ENCODE results near the gene ALPG.
A peak's percentile ranks its signal among the peaks of the same experiment; 100 is the strongest.
"Not testable (repeated sequence)": the region's sequence is repeated elsewhere in the genome, so short reads cannot be mapped to it uniquely, and the experiment has no call there.

ALPG gene

DNA sequence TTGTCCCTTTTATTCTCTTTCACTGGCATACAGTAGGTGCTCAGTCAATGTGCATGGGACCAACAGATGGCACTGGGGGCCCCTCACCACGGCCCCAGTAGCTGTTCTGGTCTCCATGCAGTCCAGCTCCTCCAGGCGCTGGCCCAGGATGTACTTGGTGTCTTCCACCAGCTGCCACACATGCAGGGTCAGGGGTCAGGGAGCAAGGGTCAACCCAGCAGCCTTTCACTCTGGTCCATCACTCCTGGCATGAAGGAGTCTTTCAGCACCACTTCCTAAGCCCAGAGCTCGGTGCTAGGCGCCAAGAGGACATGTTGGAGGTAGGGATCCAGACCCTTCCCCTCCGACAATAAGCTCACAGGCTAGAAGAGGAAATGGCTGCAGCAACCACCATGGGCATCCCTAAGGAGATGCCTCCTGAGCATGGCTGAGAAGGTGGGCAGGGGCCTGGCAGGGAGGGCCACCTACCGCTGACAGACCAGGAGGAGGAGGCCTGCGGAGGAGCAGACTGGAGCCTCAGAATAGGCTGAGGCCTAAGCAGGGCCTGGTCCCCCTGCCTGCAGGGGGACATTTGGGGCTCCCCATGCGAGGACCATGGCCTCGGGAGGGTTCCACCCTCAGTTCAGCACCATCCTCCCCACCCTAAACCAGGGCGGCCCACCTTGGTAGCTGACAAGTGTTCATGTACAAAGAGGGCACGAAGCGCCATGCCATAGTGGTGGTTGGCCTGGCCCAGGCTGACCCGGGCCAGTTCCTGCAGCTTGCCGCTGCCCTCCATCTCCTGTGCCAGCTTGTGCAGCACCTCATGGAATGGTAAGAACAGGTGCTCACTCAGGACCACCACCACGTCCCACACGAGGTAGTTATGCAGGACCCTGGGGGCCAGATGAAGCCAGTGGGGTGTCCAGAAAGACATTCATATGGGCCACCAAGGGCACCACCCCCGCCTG, 10.2 kb downstream of the ALPG start:
- Mint-ChIP-seq H3K9me3 (peaks cover 1% of the 10 kb centered on the region), H3K27ac (no peak overlapping the region), H3K4me1 (peaks cover 15% of the 10 kb centered on the region), H3K27me3 (peaks cover 99% of the 10 kb centered on the region), H3K4me3 (no peak overlapping the region), H3K36me3 (no peaks in the 10 kb centered on the region)
- no peak for DNase-seq
- CTCF ChIA-PET: interaction anchor here (1.0 to 1.3 kb wide), 3 partner anchors 23 to 516 kb away, joined by 3 read pairs; no protein-coding TSS in a partner anchor

DNA sequence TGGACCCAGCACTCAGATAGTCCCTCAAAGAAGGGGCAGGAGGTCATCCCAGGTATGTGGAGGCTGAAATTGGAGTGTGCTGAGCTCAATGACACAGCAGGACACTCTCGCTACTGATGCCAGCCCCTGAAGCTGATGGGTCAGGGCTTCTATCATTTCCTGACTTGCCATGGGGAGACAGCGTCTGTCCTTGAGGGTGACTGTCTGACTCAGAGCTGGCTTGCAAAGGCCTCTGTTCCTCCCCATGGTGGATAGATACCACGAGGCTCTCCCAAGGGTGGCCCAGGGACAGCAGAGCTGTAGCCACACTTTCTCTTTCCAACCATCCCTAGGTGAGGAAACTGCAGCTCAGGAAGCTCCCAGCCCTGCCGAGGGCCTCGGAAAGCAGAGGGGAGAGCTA, 10.8 kb downstream of the ALPG start:
- Mint-ChIP-seq H3K27ac (no peak overlapping the region), H3K36me3 (peaks cover under 1% of the 10 kb centered on the region), H3K9me3 (peaks cover 7% of the 10 kb centered on the region), H3K4me3 (no peak overlapping the region), H3K27me3 (peaks cover 99% of the 10 kb centered on the region), H3K4me1 (peaks cover 16% of the 10 kb centered on the region)
- DNase-seq: no peak
- CTCF ChIA-PET: interaction anchor here (1.0 to 1.3 kb wide), 3 partner anchors 22 to 516 kb away, joined by 3 read pairs; no protein-coding TSS in a partner anchor

GRCh38 chr2:232418056-232418455, 11.4 kb downstream of the ALPG start:
- Mint-ChIP-seq H3K36me3 (peaks cover 3% of the 10 kb centered on the region), H3K4me3 (no peak overlapping the region), H3K27me3 (peaks cover 99% of the 10 kb centered on the region), H3K27ac (no peak overlapping the region), H3K4me1 (peaks cover 16% of the 10 kb centered on the region), H3K9me3 (peaks cover 13% of the 10 kb centered on the region)
- CTCF ChIA-PET: interaction anchor here (1.0 to 1.3 kb wide), 3 partner anchors 22 to 517 kb away, joined by 3 read pairs; no protein-coding TSS in a partner anchor
- no peak for DNase-seq

DNA sequence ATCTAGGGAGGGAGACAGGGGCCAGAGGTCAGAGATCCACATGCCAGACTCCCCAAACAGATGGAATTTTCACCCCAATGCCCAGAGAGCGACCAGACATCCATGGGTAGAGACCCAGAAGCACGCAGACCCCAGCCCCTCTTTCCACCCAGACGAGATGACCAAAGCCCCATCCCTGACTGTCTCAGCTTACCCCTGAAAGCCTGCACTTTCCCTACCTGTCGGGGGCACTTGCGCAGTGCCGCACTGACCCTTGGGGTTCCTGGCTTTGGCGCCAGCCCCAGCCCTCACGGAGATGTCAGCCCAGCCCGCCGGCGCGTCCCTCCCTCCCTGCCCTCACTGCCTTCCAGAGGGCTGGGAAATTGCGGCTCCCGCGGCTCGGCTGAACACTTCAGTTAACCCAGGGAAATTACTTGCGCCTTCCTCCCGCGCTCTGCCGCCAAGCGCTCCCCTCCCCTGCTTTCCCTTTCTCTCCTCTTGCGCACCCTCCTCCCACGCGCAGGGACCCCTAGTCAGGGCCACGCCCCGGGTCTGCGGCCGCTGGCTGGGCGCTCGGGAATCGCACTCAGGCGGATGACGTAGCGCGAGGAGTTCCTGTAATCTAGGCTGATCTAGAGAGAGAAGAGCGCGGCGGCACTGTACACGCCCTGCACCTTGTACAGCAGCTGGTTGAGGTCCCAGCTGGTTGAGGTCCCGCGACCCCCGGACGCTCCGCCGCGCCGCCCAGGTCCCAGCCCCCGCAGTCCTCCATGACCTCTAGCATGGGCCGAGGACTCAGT, 12.0 kb downstream of the ALPG start:
- peak; percentile 41 for DNase-seq
- Mint-ChIP-seq H3K36me3 (peaks cover 3% of the 10 kb centered on the region), H3K4me3 (peak overlapping the region; percentile 28), H3K4me1 (peaks cover 16% of the 10 kb centered on the region), H3K27me3 (peaks cover 99% of the 10 kb centered on the region), H3K27ac (no peak overlapping the region), H3K9me3 (peaks cover 14% of the 10 kb centered on the region)
- CTCF ChIA-PET: interaction anchor here (1.3 kb wide), 1 partner anchor 21 kb away, joined by 3 read pairs; no protein-coding TSS in a partner anchor

GRCh38 chr2:232419245-232420072, 12.8 kb downstream of the ALPG start:
- H3K4me3 Mint-ChIP-seq: no peak overlapping the region
- CTCF ChIA-PET: no interaction called here

GRCh38 chr2:232420073-232420454, 13.4 kb downstream of the ALPG start:
- H3K9me3 Mint-ChIP-seq: peaks cover 14% of the 10 kb centered on the region
- H3K36me3 Mint-ChIP-seq: peaks cover 3% of the 10 kb centered on the region
- H3K27ac Mint-ChIP-seq: no peak overlapping the region
- peaks cover 16% of the 10 kb centered on the region for H3K4me1 Mint-ChIP-seq
- no peak overlapping the region for H3K4me3 Mint-ChIP-seq
- CTCF ChIA-PET: no interaction called here
- H3K27me3 Mint-ChIP-seq: peaks cover 97% of the 10 kb centered on the region
- DNase-seq: no peak

More at GRCh38 chr2:232419245-232420072, 12.8 kb downstream of the ALPG start:
- H3K4me1 Mint-ChIP-seq: peaks cover 16% of the 10 kb centered on the region
- peaks cover 14% of the 10 kb centered on the region for H3K9me3 Mint-ChIP-seq
- no peak for DNase-seq
- H3K27ac Mint-ChIP-seq: no peak overlapping the region
- peaks cover 98% of the 10 kb centered on the region for H3K27me3 Mint-ChIP-seq
- H3K36me3 Mint-ChIP-seq: peaks cover 3% of the 10 kb centered on the region

- DNase-seq: peak; percentile 66
- Mint-ChIP-seq H3K27me3 (peaks cover 91% of the 10 kb centered on the region), H3K36me3 (peaks cover 3% of the 10 kb centered on the region), H3K27ac (no peak overlapping the region), H3K9me3 (peaks cover 14% of the 10 kb centered on the region), H3K4me3 (peak overlapping the region; percentile 26), H3K4me1 (peaks cover 16% of the 10 kb centered on the region)
- CTCF ChIA-PET: no interaction called here
These were observed 14.0 kb downstream of the ALPG start for GRCh38 chr2:232420463-232421188.

- Mint-ChIP-seq H3K27ac (no peak overlapping the region), H3K36me3 (peaks cover 3% of the 10 kb centered on the region), H3K9me3 (peaks cover 14% of the 10 kb centered on the region), H3K4me1 (peaks cover 16% of the 10 kb centered on the region), H3K27me3 (peaks cover 85% of the 10 kb centered on the region), H3K4me3 (no peak overlapping the region)
- DNase-seq: peak; percentile 24
- CTCF ChIA-PET: no interaction called here
These were observed 14.6 kb downstream of the ALPG start for GRCh38 chr2:232421189-232421785.

DNA sequence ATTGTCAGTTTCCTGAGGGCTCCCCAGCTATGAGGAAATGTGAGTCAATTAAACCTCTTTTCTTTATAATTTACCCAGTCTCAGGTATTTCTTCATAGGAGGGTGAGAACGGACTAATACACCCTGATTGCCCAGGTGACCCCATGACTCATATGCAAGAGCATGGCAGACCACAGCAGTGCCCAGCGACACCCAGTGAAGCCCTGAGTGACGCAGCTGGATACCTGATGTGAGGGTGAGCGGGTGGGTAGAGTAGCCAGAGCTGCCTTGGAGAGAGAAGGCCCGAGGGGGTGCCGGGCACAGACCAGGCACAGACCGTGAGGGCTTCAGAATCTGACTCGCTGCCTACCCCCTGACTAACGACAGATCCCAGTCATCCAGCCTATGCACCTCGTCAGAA, 15.4 kb downstream of the ALPG start:
- DNase-seq: peak; percentile 1
- Mint-ChIP-seq H3K4me1 (peaks cover 16% of the 10 kb centered on the region), H3K27ac (no peak overlapping the region), H3K27me3 (peaks cover 77% of the 10 kb centered on the region), H3K36me3 (peaks cover 3% of the 10 kb centered on the region), H3K4me3 (peak overlapping the region; percentile 6), H3K9me3 (peaks cover 14% of the 10 kb centered on the region)
- CTCF ChIA-PET: no interaction called here

DNA sequence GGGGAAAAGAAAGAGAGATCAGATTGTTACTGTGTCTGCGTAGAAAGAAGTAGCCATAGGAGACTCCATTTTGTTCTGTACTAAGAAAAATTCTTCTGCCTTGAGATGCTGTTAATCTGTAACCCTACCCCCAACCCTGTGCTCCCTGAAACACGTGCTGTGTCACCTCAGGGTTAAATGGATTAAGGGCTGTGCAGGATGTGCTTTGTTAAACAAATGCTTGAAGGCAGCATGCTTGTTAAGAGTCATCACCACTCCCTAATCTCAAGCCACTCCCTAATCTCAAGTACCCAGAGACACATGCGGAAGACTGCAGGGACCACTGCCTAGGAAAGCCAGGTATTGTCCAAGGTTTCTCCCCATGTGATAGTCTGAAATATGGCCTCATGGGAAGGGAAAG, 16.4 kb downstream of the ALPG start:
- peaks cover 67% of the 10 kb centered on the region for H3K27me3 Mint-ChIP-seq
- H3K27ac Mint-ChIP-seq, H3K36me3 Mint-ChIP-seq, DNase-seq, CTCF ChIA-PET, H3K4me3 Mint-ChIP-seq: not testable (repeated sequence)
- peaks cover 14% of the 10 kb centered on the region for H3K9me3 Mint-ChIP-seq
- peaks cover 16% of the 10 kb centered on the region for H3K4me1 Mint-ChIP-seq

- Mint-ChIP-seq H3K27me3 (peaks cover 63% of the 10 kb centered on the region), H3K9me3 (peaks cover 14% of the 10 kb centered on the region), H3K4me1 (peaks cover 14% of the 10 kb centered on the region)
- DNase-seq: peak; percentile 7
- H3K36me3 Mint-ChIP-seq, H3K4me3 Mint-ChIP-seq, CTCF ChIA-PET, H3K27ac Mint-ChIP-seq: not testable (repeated sequence)
These were observed 16.8 kb downstream of the ALPG start for GRCh38 chr2:232423407-232423806.

- Mint-ChIP-seq H3K36me3 (no peaks in the 10 kb centered on the region), H3K4me3 (no peak overlapping the region), H3K9me3 (no peaks in the 10 kb centered on the region), H3K4me1 (no peaks in the 10 kb centered on the region), H3K27ac (no peak overlapping the region), H3K27me3 (peaks cover 11% of the 10 kb centered on the region)
- DNase-seq: no peak
- CTCF ChIA-PET: no interaction called here
These were observed 25.3 kb downstream of the ALPG start for GRCh38 chr2:232431705-232432590.

Measured in activated naive CD4-positive, alpha-beta T cell treated with anti-CD3 and anti-CD28 coated beads, Interleukin-2, amount 10 ng/mL, durations not matched to agents 7 days and 5 days (primary cell).